H1 (cell line): ENCODE measurements around the gene MAP6. TPM values are rescaled to one million over a fixed set of nuclear protein-coding genes. Genes with fewer than 3 reads are reported as not detected.

Experiments
- CTCF ChIA-PET: fragments of 300-600 bp; sonication (Branson Sonifier 250); formaldehyde crosslinking; loops from one replicate; lab custom pipeline; 2021; ENCODE audit not compliant: partially characterized antibody; lab: Charles Lee
- POLR2A ChIA-PET: fragments of 300-600 bp; sonication (Branson Sonifier 250); formaldehyde crosslinking; loops from one replicate; lab custom pipeline; 2021; ENCODE audit warnings: inconsistent platforms; ENCODE audit not compliant: partially characterized antibody; lab: Charles Lee
- DNase-seq, 2 experiments: peaks; one replicate each; pipeline versions ENCODE4 v3.0.0 to v3.0.0-alpha.2; 2010 to 2022; ENCODE audit warnings: low spot score in 2 of 2, low read depth in 1 of 2, mixed read lengths in 1 of 2
- FAIRE-seq: peaks from 2 replicates; lab custom pipeline; 2011; peaks lifted over from hg19 to GRCh38; lab: Jason Lieb, UNC
- H2AFZ ChIP-seq: 2 replicates; pipeline ENCODE4 v1.8.1; 2012; ENCODE audit warnings: low read length, inconsistent platforms
- H2AK5ac ChIP-seq: 2 replicates; pipeline ENCODE4 v1.6.1; 2013; ENCODE audit warnings: low read depth, low read length
- H2BK120ac ChIP-seq: replicated peaks from 2 replicates; pipeline ENCODE3; 2013; ENCODE audit warnings: low read depth, low read length, inconsistent platforms
- H2BK12ac ChIP-seq: 2 replicates; pipeline ENCODE4 v1.6.1; 2013; ENCODE audit warnings: low read depth, low read length
- H2BK15ac ChIP-seq: 2 replicates; pipeline ENCODE4 v1.6.1; 2013; ENCODE audit warnings: low read length
- H2BK20ac ChIP-seq: 2 replicates; pipeline ENCODE4 v1.6.1; 2013; ENCODE audit warnings: low read length
- H2BK5ac ChIP-seq: 2 replicates; pipeline ENCODE4 v1.6.1; 2013; ENCODE audit warnings: low read depth, low read length
- H3K14ac ChIP-seq: 2 replicates; pipeline ENCODE4 v1.6.1; 2013; ENCODE audit warnings: inconsistent platforms; ENCODE audit not compliant: insufficient read length
- H3K18ac ChIP-seq: 2 replicates; pipeline ENCODE4 v1.6.1; 2013; ENCODE audit warnings: low read length; ENCODE audit errors: extremely low read depth
- H3K23ac ChIP-seq: 2 replicates; pipeline ENCODE4 v1.6.1; 2013; ENCODE audit warnings: inconsistent platforms; ENCODE audit not compliant: insufficient read length
- H3K23me2 ChIP-seq: 2 replicates; pipeline ENCODE4 v1.6.1; 2013; ENCODE audit warnings: low read depth, low read length
- H3K27ac ChIP-seq: 2 replicates; pipeline ENCODE4 v1.6.1; 2011; ENCODE audit warnings: low read depth, low read length, inconsistent platforms
- H3K27me3 ChIP-seq, 4 experiments: replicated peaks in 1 of 4; 1 replicate in 1 of 4; 2 replicates in 3 of 4; pipeline versions ENCODE4 v1.6.1 to v1.8.1; 2011 to 2013; ENCODE audit warnings: low read length in 3 of 4, mild to moderate bottlenecking in 3 of 4, inconsistent platforms in 2 of 4, mixed read lengths in 2 of 4, moderate library complexity in 1 of 4; ENCODE audit not compliant: control insufficient read depth in 3 of 4, insufficient read depth in 3 of 4; ENCODE audit errors: extremely low read depth in 1 of 4
- H3K36me3 ChIP-seq, 4 experiments: 2 replicates each; pipeline versions ENCODE4 v1.6.1 to v1.8.1; 2011 to 2013; ENCODE audit warnings: mild to moderate bottlenecking in 4 of 4, low read length in 3 of 4, moderate library complexity in 2 of 4, control low read depth in 1 of 4, inconsistent platforms in 1 of 4; ENCODE audit not compliant: insufficient read depth in 4 of 4, control insufficient read depth in 2 of 4
- H3K4ac ChIP-seq: replicated peaks from 2 replicates; pipeline ENCODE3; 2013; ENCODE audit warnings: low read length, low read depth, mixed read lengths, inconsistent platforms; ENCODE audit not compliant: insufficient read length
- H3K4me1 ChIP-seq, 4 experiments: replicated peaks in 1 of 4; 1 replicate in 1 of 4; 2 replicates in 3 of 4; pipeline versions ENCODE4 v1.6.1 to v1.8.1; 2011 to 2013; ENCODE audit warnings: low read length in 3 of 4, inconsistent platforms in 2 of 4, mixed read lengths in 1 of 4; ENCODE audit not compliant: insufficient read depth in 4 of 4, control insufficient read depth in 3 of 4
- H3K4me2 ChIP-seq, 2 experiments: 2 replicates each; pipeline versions ENCODE4 v1.6.1 to v1.8.1; 2011 to 2013; ENCODE audit warnings: low read depth in 2 of 2, low read length in 2 of 2, control low read depth in 1 of 2, inconsistent platforms in 1 of 2, mild to moderate bottlenecking in 1 of 2; ENCODE audit not compliant: insufficient read depth in 1 of 2
- H3K4me3 ChIP-seq, 4 experiments: fragments of 200-600, 300-600 bp in 1 of 4; sonication (generic), shearing (Covaris generic), sonication (Bioruptor Twin) in 1 of 4; 2 replicates each; pipeline versions ENCODE4 v1.5.1 to v1.8.1; 2011 to 2016; ENCODE audit warnings: low read length in 4 of 4, low read depth in 3 of 4, control low read depth in 2 of 4, inconsistent platforms in 2 of 4, mild to moderate bottlenecking in 2 of 4, mixed read lengths in 1 of 4, moderate library complexity in 1 of 4; ENCODE audit not compliant: insufficient read depth in 2 of 4; ENCODE audit errors: extremely low read depth in 1 of 4
- H3K56ac ChIP-seq: replicated peaks from 2 replicates; pipeline ENCODE3; 2013; ENCODE audit warnings: low read depth, mild to moderate bottlenecking, mixed read lengths, low read length, inconsistent platforms; ENCODE audit not compliant: insufficient read length
- H3K79me1 ChIP-seq: 2 replicates; pipeline ENCODE4 v1.6.1; 2013; ENCODE audit warnings: low read depth, low read length, control low read depth
- H3K79me2 ChIP-seq, 2 experiments: 2 replicates each; pipeline versions ENCODE4 v1.6.1 to v1.8.1; 2012 to 2013; ENCODE audit warnings: low read length in 2 of 2, mild to moderate bottlenecking in 2 of 2, inconsistent platforms in 1 of 2; ENCODE audit not compliant: insufficient read depth in 2 of 2, control insufficient read depth in 1 of 2
- H3K9ac ChIP-seq, 4 experiments: replicated peaks in 1 of 4; 1 replicate in 1 of 4; 2 replicates in 3 of 4; pipeline versions ENCODE4 v1.6.1 to v1.8.1; 2011 to 2013; ENCODE audit warnings: low read depth in 3 of 4, low read length in 3 of 4, control low read depth in 2 of 4, mild to moderate bottlenecking in 2 of 4, moderate library complexity in 2 of 4, inconsistent platforms in 1 of 4; ENCODE audit errors: extremely low read depth in 1 of 4
- H3K9me3 ChIP-seq, 2 experiments: 2 replicates each; pipeline versions ENCODE4 v1.6.1 to v1.8.1; 2012 to 2013; ENCODE audit warnings: mild to moderate bottlenecking in 2 of 2, moderate library complexity in 2 of 2, control low read depth in 1 of 2, inconsistent platforms in 1 of 2, low read depth in 1 of 2, low read length in 1 of 2, mixed read lengths in 1 of 2; ENCODE audit not compliant: insufficient read depth in 2 of 2
- H4K20me1 ChIP-seq, 2 experiments: replicated peaks in 1 of 2; 2 replicates each; pipeline versions ENCODE3 to v1.8.1; 2011 to 2013; ENCODE audit warnings: inconsistent platforms in 2 of 2, low read length in 2 of 2, mild to moderate bottlenecking in 1 of 2; ENCODE audit not compliant: insufficient read depth in 2 of 2, control insufficient read depth in 1 of 2
- H4K5ac ChIP-seq: 2 replicates; pipeline ENCODE4 v1.6.1; 2013; ENCODE audit warnings: low read length, low read depth, mixed read lengths, inconsistent platforms; ENCODE audit not compliant: insufficient read length
- H4K8ac ChIP-seq: 2 replicates; pipeline ENCODE4 v1.8.0; 2013; ENCODE audit warnings: mild to moderate bottlenecking, moderate library complexity, low read length, inconsistent platforms; ENCODE audit not compliant: insufficient read depth; ENCODE audit errors: extremely low read depth
- H4K91ac ChIP-seq: replicated peaks from 2 replicates; pipeline ENCODE3; 2013; ENCODE audit warnings: low read length, mixed read lengths, inconsistent platforms; ENCODE audit not compliant: insufficient read length
- GTF2F1 ChIP-seq: IDR thresholded peaks from 2 replicates; pipeline ENCODE4 v1.6.1; 2012; ENCODE audit warnings: low read depth, low read length, improper control_type of control experiment, borderline replicate concordance
- POLR2AphosphoS5 ChIP-seq: IDR thresholded peaks from 2 replicates; pipeline ENCODE4 v1.6.1; 2011; ENCODE audit warnings: low read depth, low read length
- SIN3A ChIP-seq, 2 experiments: IDR thresholded peaks in 1 of 2; conservative IDR thresholded peaks in 1 of 2; 2 replicates each; pipeline ENCODE4 v1.6.1; 2011 to 2012; ENCODE audit warnings: low read length in 2 of 2, improper control_type of control experiment in 1 of 2, low read depth in 1 of 2, mild to moderate bottlenecking in 1 of 2
- TBP ChIP-seq: IDR thresholded peaks from 2 replicates; pipeline ENCODE4 v1.6.1; 2011; ENCODE audit warnings: low read depth, low read length, improper control_type of control experiment
- WGBS, 2 experiments: shearing (Covaris generic) in 1 of 2; methylation state at CpG; one replicate each; pipeline versions ENCODE4 v1.1.6 to v1.1.7; 2013 to 2015; ENCODE audit warnings: low lambda C conversion rate in 2 of 2, mixed read lengths in 2 of 2, inconsistent platforms in 1 of 2, low coverage in 1 of 2, missing lambda C conversion rate in 1 of 2; ENCODE audit not compliant: insufficient replicate concordance in 2 of 2, insufficient coverage in 1 of 2, insufficient read length in 1 of 2; ENCODE audit errors: extremely low coverage in 1 of 2, missing lambda C conversion rate in 1 of 2; 5-methylcytosine and 5-hydroxymethylcytosine counted together
- polyA plus RNA-seq, 7 experiments: library from polyadenylated mRNA; depleted of rRNA in 3 of 7; stranded (reverse) in 5 of 7; unstranded in 2 of 7; fragments of >200 nt in 5 of 7; fragments of 200-250 nt in 2 of 7; gene quantifications; 1 replicate in 5 of 7; 2 replicates in 1 of 7; 4 replicates in 1 of 7; pipeline versions ENCODE4 v1.2.1 to v1.2.3, GENCODE V29; 2011 to 2013; ENCODE audit warnings: missing spikeins in 2 of 7, mixed read lengths in 2 of 7
- total RNA-seq: library from RNA; stranded (reverse); fragmentation: NEBNext Ultra II Directional; extraction: Animal tissue kit (Norgen Biotek cat#: 25700); gene quantifications from 2 replicates; pipeline ENCODE4 v1.2.1, GENCODE V29; 2021
- TF ChIP-seq, protein P1 (sequence below), 3 experiments: IDR thresholded peaks; 1 replicate in 2 of 3; 2 replicates in 1 of 3; pipeline versions ENCODE4 v1.5.1 to v1.6.1; 2011; ENCODE audit warnings: low read length in 3 of 3, mild to moderate bottlenecking in 3 of 3, inconsistent platforms in 2 of 3, low read depth in 1 of 3, moderate library complexity in 1 of 3; ENCODE audit not compliant: insufficient read depth in 1 of 3; ENCODE audit errors: control extremely low read depth in 1 of 3

MAP6 gene
- total and polyA plus RNA-seq, 2 of the 8 experiments (the other 6 are each of a cell fraction or from before 2014, with no cell fraction given), result 0.54 to 0.89 TPM

DNA sequence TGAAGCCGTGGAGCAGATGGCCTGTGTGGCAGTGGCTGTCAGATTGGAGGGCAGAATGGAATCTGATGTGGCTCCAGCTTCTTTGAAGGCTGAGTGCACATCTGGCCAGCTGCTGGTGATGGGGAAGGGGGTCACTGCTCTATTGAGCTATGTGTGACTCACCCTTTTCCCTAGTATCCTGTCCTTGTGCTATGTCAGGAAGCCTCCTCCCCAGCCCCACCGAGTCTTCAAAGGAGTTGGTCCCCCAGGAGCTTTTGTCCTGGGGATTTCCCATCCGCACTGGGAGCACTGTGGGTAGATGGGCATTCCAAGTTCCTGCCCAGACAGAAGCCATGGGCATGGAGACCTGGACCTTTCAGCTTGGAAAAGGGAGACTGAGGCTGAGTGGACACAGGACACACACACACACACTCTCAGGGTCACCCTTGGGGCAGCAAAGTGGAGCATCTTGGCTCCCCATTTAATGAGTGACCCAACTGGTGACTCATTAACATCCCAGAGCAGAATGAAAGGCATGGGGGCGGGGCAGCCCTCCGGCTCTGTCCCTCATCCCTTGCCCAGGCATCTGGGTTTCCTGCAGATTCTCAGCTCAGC, 103.5 kb downstream of the MAP6 start:
- Histone ChIP-seq H3K79me1 (peaks cover 12% of the 10 kb centered on the region), H2BK120ac (no peak overlapping the region), H3K4me3 (peak overlapping the region in 1 of 4 experiments; percentile 93; a peak in 3 of 8 replicates), H3K9me3 (no peaks in the 10 kb centered on the region), H2BK15ac (peak overlapping the region; percentile 0; the same call in 1 of the 2 replicates), H4K5ac (no peak overlapping the region), H2BK5ac (peak overlapping the region; percentile 87), H3K23me2 (peaks cover 12% of the 10 kb centered on the region), H3K9ac (no peak overlapping the region; a peak in 1 of 7 replicates), H3K4me2 (peak overlapping the region; percentile 82 to 95), H3K4me1 (peaks cover 7 to 38% (median 24%) of the 10 kb centered on the region in 4 experiments), H3K27ac (peak overlapping the region; percentile 69; the same call in 1 of the 2 replicates), H3K14ac (no peak overlapping the region), H3K18ac (peak overlapping the region; percentile 83; the same call in 1 of the 2 replicates), H3K79me2 (peaks cover 11 to 68% of the 10 kb centered on the region in 2 experiments), H4K8ac (peak overlapping the region; percentile 8; the same call in 1 of the 2 replicates), H2AK5ac (no peak overlapping the region), H2AFZ (no peak overlapping the region), H3K27me3 (no peaks in the 10 kb centered on the region), H3K56ac (no peak overlapping the region), H4K91ac (peak overlapping the region; percentile 81), H4K20me1 (peaks cover 10 to 21% of the 10 kb centered on the region in 2 experiments), H3K23ac (no peak overlapping the region), H2BK20ac (peak overlapping the region; percentile 66; the same call in 1 of the 2 replicates), H3K4ac (peak overlapping the region; percentile 50), H3K36me3 (peaks cover 26 to 43% (median 38%) of the 10 kb centered on the region in 4 experiments)
- CTCF ChIA-PET, result interaction anchor here (1.0 to 17.4 kb wide), 12 partner anchors 6 to 140 kb away, joined by 3 to 344 read pairs (median 9); partner anchors contain the start of gene SERPINH1
- DNase-seq, result no peak
- FAIRE-seq, result no peak
- POLR2A ChIA-PET, result interaction anchor here (0.7 to 35.1 kb wide), 14 partner anchors 2 to 292 kb away, joined by 3 to 1120 read pairs (median 3); partner anchors contain the start of gene SERPINH1
- 55% methylated on average over 5 of the region's 5 CpGs; no CpG with 5 or more reads in 1 of the 2 experiments for WGBS, 2 experiments
- TF ChIP-seq POLR2AphosphoS5 (peak; percentile 12), SIN3A (conservative IDR thresholded peaks at IDR 0.05 in 1 of 2, IDR thresholded peaks at IDR 0.05 in 1 of 2; ENCODE audit: low read depth in 1 of 2, low read length in 2 of 2) (peak in 1 of 2 experiments; percentile 75; a peak in 1 of 4 replicates), GTF2F1 (no peak), TBP (no peak)
- TF ChIP-seq, protein P1, sequence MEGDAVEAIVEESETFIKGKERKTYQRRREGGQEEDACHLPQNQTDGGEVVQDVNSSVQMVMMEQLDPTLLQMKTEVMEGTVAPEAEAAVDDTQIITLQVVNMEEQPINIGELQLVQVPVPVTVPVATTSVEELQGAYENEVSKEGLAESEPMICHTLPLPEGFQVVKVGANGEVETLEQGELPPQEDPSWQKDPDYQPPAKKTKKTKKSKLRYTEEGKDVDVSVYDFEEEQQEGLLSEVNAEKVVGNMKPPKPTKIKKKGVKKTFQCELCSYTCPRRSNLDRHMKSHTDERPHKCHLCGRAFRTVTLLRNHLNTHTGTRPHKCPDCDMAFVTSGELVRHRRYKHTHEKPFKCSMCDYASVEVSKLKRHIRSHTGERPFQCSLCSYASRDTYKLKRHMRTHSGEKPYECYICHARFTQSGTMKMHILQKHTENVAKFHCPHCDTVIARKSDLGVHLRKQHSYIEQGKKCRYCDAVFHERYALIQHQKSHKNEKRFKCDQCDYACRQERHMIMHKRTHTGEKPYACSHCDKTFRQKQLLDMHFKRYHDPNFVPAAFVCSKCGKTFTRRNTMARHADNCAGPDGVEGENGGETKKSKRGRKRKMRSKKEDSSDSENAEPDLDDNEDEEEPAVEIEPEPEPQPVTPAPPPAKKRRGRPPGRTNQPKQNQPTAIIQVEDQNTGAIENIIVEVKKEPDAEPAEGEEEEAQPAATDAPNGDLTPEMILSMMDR (IDR thresholded peaks at IDR 0.05; ENCODE audit: control extremely low read depth in 1 of 3, insufficient read depth in 1 of 3, low read depth in 1 of 3, low read length in 3 of 3), result no peak
- TF ChIP-seq, all 59 proteins: peak for 2
- H2BK12ac ChIP-seq, result no peak overlapping the region
